NT2/D1 (cell line): ENCODE data around the gene TECPR2.

Experiments used
- DNase-seq: peaks from one replicate; pipeline ENCODE4 v3.0.0-alpha.2; 2011; ENCODE audit warnings: low read depth, low spot score
- H3K27me3 ChIP-seq: 2 replicates; pipeline ENCODE4 v1.6.0; 2011; ENCODE audit warnings: mild to moderate bottlenecking; ENCODE audit not compliant: insufficient read length, insufficient read depth
- H3K36me3 ChIP-seq: 2 replicates; pipeline ENCODE4 v1.6.1; 2011; ENCODE audit warnings: mild to moderate bottlenecking, low read length, mixed read lengths; ENCODE audit not compliant: insufficient read depth, insufficient read length
- H3K4me1 ChIP-seq: 2 replicates; pipeline ENCODE4 v1.5.1; 2011; ENCODE audit not compliant: insufficient read depth, insufficient read length
- H3K4me3 ChIP-seq: 2 replicates; pipeline ENCODE4 v1.5.1; 2011; ENCODE audit warnings: low read depth; ENCODE audit not compliant: insufficient read length
- H3K9ac ChIP-seq: 2 replicates; pipeline ENCODE4 v1.6.0; 2011; ENCODE audit warnings: low read depth; ENCODE audit not compliant: insufficient read length
- H3K9me3 ChIP-seq: 2 replicates; pipeline ENCODE4 v1.5.1; 2011; ENCODE audit warnings: mild to moderate bottlenecking, low read length; ENCODE audit not compliant: insufficient read depth
- SUZ12 ChIP-seq: IDR thresholded peaks from 2 replicates; pipeline ENCODE4 v1.6.1; 2011; ENCODE audit not compliant: insufficient read length, insufficient read depth; ENCODE audit errors: extremely low read depth
- YY1 ChIP-seq: IDR thresholded peaks from 2 replicates; pipeline ENCODE4 v1.6.1; 2011; ENCODE audit not compliant: insufficient read length, insufficient read depth
- ZNF274 ChIP-seq: IDR thresholded peaks from 2 replicates; pipeline ENCODE4 v1.6.1; 2011; ENCODE audit warnings: mild to moderate bottlenecking, low read depth, low read length

Gene TECPR2

GRCh38 chr14:102510616-102511520 lies 148.1 kb downstream of the TECPR2 start:
- H3K4me1 ChIP-seq, result peaks cover 16% of the 10 kb centered on the region
- H3K9me3 ChIP-seq, result no peaks in the 10 kb centered on the region
- peak; percentile 50 for DNase-seq
- H3K27me3 ChIP-seq, result no peaks in the 10 kb centered on the region
- peak overlapping the region; percentile 42 for H3K4me3 ChIP-seq
- peak overlapping the region; percentile 76 for H3K9ac ChIP-seq
- H3K36me3 ChIP-seq, result peaks cover 16% of the 10 kb centered on the region
- TF ChIP-seq YY1 (no peak), ZNF274 (no peak), SUZ12 (no peak)

- no peaks in the 10 kb centered on the region for H3K9me3 ChIP-seq
- DNase-seq, result no peak
Measured at GRCh38 chr14:102511538-102511937, 148.8 kb downstream of the TECPR2 start.

GRCh38 chr14:102512793-102513300 lies 150.1 kb downstream of the TECPR2 start:
- DNase-seq, result no peak
- no peak overlapping the region for H3K4me3 ChIP-seq
- H3K36me3 ChIP-seq, result no peaks in the 10 kb centered on the region
- TF ChIP-seq ZNF274 (no peak), SUZ12 (no peak), YY1 (no peak)
- peaks cover 6% of the 10 kb centered on the region for H3K27me3 ChIP-seq
- peaks cover 19% of the 10 kb centered on the region for H3K4me1 ChIP-seq
- H3K9ac ChIP-seq, result peak overlapping the region; percentile 17
- no peaks in the 10 kb centered on the region for H3K9me3 ChIP-seq

More at GRCh38 chr14:102511538-102511937, 148.8 kb downstream of the TECPR2 start:
- Histone ChIP-seq H3K27me3 (no peaks in the 10 kb centered on the region), H3K4me3 (no peak overlapping the region), H3K4me1 (peaks cover 16% of the 10 kb centered on the region), H3K9ac (peak overlapping the region; percentile 76), H3K36me3 (peaks cover 9% of the 10 kb centered on the region)
- TF ChIP-seq ZNF274 (no peak), YY1 (no peak), SUZ12 (no peak)

- H3K9ac ChIP-seq, result no peak overlapping the region
- no peak for DNase-seq
- H3K4me1 ChIP-seq, result peaks cover 16% of the 10 kb centered on the region
- no peak for TF ChIP-seq ZNF274
- H3K9me3 ChIP-seq, result no peaks in the 10 kb centered on the region
- no peaks in the 10 kb centered on the region for H3K36me3 ChIP-seq
- H3K27me3 ChIP-seq, result peaks cover 8% of the 10 kb centered on the region
- H3K4me3 ChIP-seq, result no peak overlapping the region
Measured at GRCh38 chr14:102513899-102514772, 151.4 kb downstream of the TECPR2 start.

GRCh38 chr14:102514987-102515733 lies 152.4 kb downstream of the TECPR2 start:
- peaks cover 16% of the 10 kb centered on the region for H3K4me1 ChIP-seq
- H3K9ac ChIP-seq, result no peak overlapping the region
- no peak overlapping the region for H3K4me3 ChIP-seq
- DNase-seq, result no peak
- no peak for TF ChIP-seq ZNF274
- no peak for TF ChIP-seq YY1
- no peak for TF ChIP-seq SUZ12
- H3K9me3 ChIP-seq, result no peaks in the 10 kb centered on the region
- H3K36me3 ChIP-seq, result no peaks in the 10 kb centered on the region
- H3K27me3 ChIP-seq, result peaks cover 8% of the 10 kb centered on the region

GRCh38 chr14:102516531-102517391 lies 154.0 kb downstream of the TECPR2 start:
- H3K27me3 ChIP-seq, result peaks cover 8% of the 10 kb centered on the region
- H3K36me3 ChIP-seq, result no peaks in the 10 kb centered on the region
- H3K4me3 ChIP-seq, result peak overlapping the region; percentile 60
- peak overlapping the region; percentile 81 for H3K9ac ChIP-seq
- H3K9me3 ChIP-seq, result no peaks in the 10 kb centered on the region
- H3K4me1 ChIP-seq, result peaks cover 8% of the 10 kb centered on the region
- DNase-seq, result no peak
- TF ChIP-seq ZNF274 (no peak), SUZ12 (no peak), YY1 (no peak)
